ENCODE measurements around the gene POLR2L.

POLR2L gene

DNA sequence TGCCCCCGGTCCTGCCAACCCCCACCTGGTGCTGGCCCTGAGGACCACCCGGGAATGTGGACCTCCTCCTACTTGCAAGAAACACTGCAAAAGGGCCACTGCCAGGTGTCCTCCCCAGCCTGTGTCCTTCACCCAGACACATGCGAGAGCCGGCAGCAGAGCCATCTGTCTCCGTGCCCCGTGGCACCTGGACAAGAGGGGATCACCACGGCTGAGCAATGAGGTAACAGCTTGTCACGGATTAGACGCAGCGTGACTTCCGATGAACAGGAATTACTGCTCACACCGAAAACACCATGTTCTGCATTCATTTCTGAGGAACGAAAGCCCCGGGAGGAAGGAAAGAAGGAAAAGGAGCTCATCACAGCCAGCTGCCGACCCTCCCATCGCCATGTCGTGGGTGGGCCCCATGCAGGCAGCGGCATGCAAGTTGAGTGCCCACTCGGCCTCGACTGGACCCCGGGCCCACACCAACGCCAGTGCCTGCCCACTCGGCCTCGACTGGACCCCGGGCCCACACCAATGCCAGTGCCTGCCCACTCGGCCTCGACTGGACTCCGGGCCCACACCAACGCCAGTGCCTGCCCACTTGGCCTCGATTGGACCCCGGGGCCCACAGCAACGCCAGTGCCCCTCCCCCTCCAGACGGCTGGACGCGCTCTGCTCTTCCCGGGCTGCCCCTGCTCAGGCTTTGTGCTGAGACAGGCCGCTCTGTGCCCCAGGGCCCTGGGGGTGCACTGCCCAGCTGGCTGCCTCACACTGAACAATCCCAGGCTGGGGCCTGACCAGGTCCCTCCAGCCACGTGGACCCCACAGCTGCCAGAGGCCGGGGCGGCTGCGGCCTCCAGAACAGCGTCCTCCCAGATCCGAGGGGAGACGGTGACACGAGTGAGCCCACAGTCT is 46.2 kb upstream of the POLR2L start:
- no peak overlapping the region for H3K4me3 ChIP-seq (ENCODE audit: severe bottlenecking)
- no peak for ATAC-seq (ENCODE audit: low read depth)

DNA sequence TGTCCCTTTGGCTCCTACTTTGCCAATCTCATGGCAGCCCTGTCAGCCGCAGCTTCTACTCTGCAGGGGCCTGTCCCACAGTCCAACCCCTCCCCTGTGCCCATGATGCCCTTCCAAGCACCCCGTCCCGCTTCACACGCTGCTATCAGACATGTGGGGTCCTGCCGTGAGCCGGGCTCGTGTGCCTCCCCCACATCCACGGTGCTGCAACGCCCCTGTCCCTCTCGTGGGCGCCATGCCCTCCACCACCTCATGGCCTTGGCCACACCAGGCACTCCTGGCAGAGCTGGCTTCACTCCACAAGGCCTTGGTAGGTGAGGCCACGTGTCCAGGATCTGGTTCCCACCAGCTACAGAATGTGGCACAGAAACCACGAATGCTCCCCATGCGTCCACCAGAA is 45.3 kb upstream of the POLR2L start:
- DNase-seq (ENCODE audit: low spot score): no peak
- ATAC-seq (ENCODE audit: low read depth): no peak
- Histone ChIP-seq H3K27ac (ENCODE audit: poor library complexity, severe bottlenecking) (no peak overlapping the region), H3K27me3 (ENCODE audit: insufficient read depth, poor library complexity, severe bottlenecking) (no peaks in the 10 kb centered on the region), H3K9me3 (ENCODE audit: severe bottlenecking) (no peaks in the 10 kb centered on the region), H3K36me3 (ENCODE audit: low read depth) (peaks cover 10% of the 10 kb centered on the region), H3K4me1 (ENCODE audit: insufficient read depth, poor library complexity, severe bottlenecking) (no peaks in the 10 kb centered on the region), H3K4me3 (ENCODE audit: severe bottlenecking) (no peak overlapping the region)
- TF ChIP-seq, protein P1, sequence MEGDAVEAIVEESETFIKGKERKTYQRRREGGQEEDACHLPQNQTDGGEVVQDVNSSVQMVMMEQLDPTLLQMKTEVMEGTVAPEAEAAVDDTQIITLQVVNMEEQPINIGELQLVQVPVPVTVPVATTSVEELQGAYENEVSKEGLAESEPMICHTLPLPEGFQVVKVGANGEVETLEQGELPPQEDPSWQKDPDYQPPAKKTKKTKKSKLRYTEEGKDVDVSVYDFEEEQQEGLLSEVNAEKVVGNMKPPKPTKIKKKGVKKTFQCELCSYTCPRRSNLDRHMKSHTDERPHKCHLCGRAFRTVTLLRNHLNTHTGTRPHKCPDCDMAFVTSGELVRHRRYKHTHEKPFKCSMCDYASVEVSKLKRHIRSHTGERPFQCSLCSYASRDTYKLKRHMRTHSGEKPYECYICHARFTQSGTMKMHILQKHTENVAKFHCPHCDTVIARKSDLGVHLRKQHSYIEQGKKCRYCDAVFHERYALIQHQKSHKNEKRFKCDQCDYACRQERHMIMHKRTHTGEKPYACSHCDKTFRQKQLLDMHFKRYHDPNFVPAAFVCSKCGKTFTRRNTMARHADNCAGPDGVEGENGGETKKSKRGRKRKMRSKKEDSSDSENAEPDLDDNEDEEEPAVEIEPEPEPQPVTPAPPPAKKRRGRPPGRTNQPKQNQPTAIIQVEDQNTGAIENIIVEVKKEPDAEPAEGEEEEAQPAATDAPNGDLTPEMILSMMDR (IDR thresholded peaks at IDR 0.05; ENCODE audit: poor library complexity, severe bottlenecking): no peak

More for the DNA sequence above, 46.2 kb upstream of the POLR2L start:
- no peak overlapping the region for H3K27ac ChIP-seq (ENCODE audit: poor library complexity, severe bottlenecking)
- H3K9me3 ChIP-seq (ENCODE audit: severe bottlenecking): no peaks in the 10 kb centered on the region
- H3K36me3 ChIP-seq (ENCODE audit: low read depth): peaks cover 3% of the 10 kb centered on the region; the same call in 1 of the 2 replicates
- H3K4me1 ChIP-seq (ENCODE audit: insufficient read depth, poor library complexity, severe bottlenecking): no peaks in the 10 kb centered on the region
- H3K27me3 ChIP-seq (ENCODE audit: insufficient read depth, poor library complexity, severe bottlenecking): no peaks in the 10 kb centered on the region
- DNase-seq (ENCODE audit: low spot score): no peak
- TF ChIP-seq, protein P1 (IDR thresholded peaks at IDR 0.05; ENCODE audit: poor library complexity, severe bottlenecking): no peak

DNA sequence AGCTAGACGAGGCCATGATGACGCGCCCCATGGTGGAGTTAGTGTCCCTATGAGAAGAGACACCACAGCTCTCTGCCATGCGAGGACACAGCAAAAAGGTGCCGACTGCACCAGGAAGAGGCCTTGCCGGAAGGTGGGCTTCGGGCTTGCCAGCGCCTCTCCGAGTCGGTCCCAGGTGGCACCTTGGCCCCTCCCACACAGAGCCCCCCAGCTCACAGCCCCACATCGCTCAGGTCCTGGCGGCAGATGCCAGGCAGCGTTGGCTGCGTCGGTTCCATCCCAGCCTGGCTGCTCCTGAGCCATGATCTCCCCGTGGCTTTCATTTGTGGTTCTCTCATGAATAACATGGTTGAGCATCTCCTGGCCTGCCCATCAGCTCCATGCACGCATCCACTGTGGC is 44.2 kb upstream of the POLR2L start:
- no peak for DNase-seq (ENCODE audit: low spot score)
- no peaks in the 10 kb centered on the region for H3K4me1 ChIP-seq (ENCODE audit: insufficient read depth, poor library complexity, severe bottlenecking)
- TF ChIP-seq, protein P1 (IDR thresholded peaks at IDR 0.05; ENCODE audit: poor library complexity, severe bottlenecking): no peak
- H3K27ac ChIP-seq (ENCODE audit: poor library complexity, severe bottlenecking): no peak overlapping the region
- H3K9me3 ChIP-seq (ENCODE audit: severe bottlenecking): no peaks in the 10 kb centered on the region
- H3K27me3 ChIP-seq (ENCODE audit: insufficient read depth, poor library complexity, severe bottlenecking): no peaks in the 10 kb centered on the region
- H3K4me3 ChIP-seq (ENCODE audit: severe bottlenecking): no peak overlapping the region
- no peak for ATAC-seq (ENCODE audit: low read depth)
- peaks cover 15% of the 10 kb centered on the region for H3K36me3 ChIP-seq (ENCODE audit: low read depth)

DNA sequence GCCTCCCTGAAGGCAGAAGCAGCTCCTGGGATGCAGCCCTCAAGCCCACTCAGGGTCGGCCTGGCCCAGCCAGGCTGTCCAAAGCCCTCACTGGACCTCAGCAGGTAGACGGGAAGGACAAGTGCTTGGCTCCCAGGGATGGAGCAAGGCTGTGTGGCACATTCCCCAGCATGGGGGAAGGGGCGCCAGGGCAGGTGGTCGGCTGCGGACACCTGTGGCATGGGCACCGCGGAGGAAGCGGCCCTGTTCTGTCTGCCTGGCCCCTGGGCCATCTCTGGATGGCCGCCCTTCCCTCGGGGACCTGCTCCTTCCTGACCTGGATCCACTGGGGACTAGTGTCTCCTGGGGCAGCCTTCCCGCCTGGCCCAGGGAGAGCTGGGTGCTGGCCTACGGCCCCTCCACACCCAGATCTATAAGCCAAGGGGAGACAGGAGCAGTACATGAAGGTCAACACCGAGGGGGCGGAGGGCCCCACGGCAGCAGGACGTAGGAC is 42.3 kb upstream of the POLR2L start:
- H3K9me3 ChIP-seq (ENCODE audit: severe bottlenecking): no peaks in the 10 kb centered on the region
- TF ChIP-seq, protein P1 (IDR thresholded peaks at IDR 0.05; ENCODE audit: poor library complexity, severe bottlenecking): no peak
- no peak overlapping the region for H3K4me3 ChIP-seq (ENCODE audit: severe bottlenecking)
- no peak overlapping the region for H3K27ac ChIP-seq (ENCODE audit: poor library complexity, severe bottlenecking)
- no peak for DNase-seq (ENCODE audit: low spot score)
- no peak for ATAC-seq (ENCODE audit: low read depth)
- no peaks in the 10 kb centered on the region for H3K4me1 ChIP-seq (ENCODE audit: insufficient read depth, poor library complexity, severe bottlenecking)
- H3K27me3 ChIP-seq (ENCODE audit: insufficient read depth, poor library complexity, severe bottlenecking): no peaks in the 10 kb centered on the region
- peaks cover 19% of the 10 kb centered on the region for H3K36me3 ChIP-seq (ENCODE audit: low read depth)

DNA sequence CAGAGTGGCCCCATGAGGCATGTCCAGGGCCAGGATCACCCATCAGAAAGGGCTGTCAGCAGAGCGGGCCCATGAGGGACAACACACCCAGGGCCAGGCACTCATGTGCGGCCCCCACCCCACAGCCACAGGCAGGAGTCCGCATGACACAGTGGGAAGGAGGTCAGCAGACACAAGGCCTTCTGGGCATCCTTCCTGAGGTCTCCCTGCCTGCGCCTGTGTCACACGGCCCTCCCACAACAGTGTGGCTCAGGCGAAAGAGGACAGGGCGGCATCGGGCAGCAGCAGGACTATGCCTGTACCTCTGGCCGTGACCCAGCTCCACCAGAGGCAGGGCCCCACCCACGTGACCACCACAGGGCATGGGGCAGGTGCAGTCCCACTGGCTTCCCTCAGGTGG is 41.2 kb upstream of the POLR2L start:
- ATAC-seq (ENCODE audit: low read depth) (peak; percentile 12; the same call in 1 of the 3 replicates), DNase-seq (ENCODE audit: low spot score) (no peak)
- H3K27me3 ChIP-seq (ENCODE audit: insufficient read depth, poor library complexity, severe bottlenecking): no peaks in the 10 kb centered on the region
- H3K27ac ChIP-seq (ENCODE audit: poor library complexity, severe bottlenecking): no peak overlapping the region
- H3K4me1 ChIP-seq (ENCODE audit: insufficient read depth, poor library complexity, severe bottlenecking): no peaks in the 10 kb centered on the region
- TF ChIP-seq, protein P1 (IDR thresholded peaks at IDR 0.05; ENCODE audit: poor library complexity, severe bottlenecking): no peak
- H3K9me3 ChIP-seq (ENCODE audit: severe bottlenecking): no peaks in the 10 kb centered on the region
- H3K4me3 ChIP-seq (ENCODE audit: severe bottlenecking): no peak overlapping the region
- peaks cover 19% of the 10 kb centered on the region for H3K36me3 ChIP-seq (ENCODE audit: low read depth)
